Gastrocnemius medialis (tissue), 4 donors: ENCODE measurements around the gene BSCL2. TPM values are rescaled to one million over a fixed set of nuclear protein-coding genes. Genes with fewer than 3 reads are reported as not detected.
A peak's percentile ranks its signal among the peaks of the same experiment; 100 is the strongest.

Experiments used
- ATAC-seq, 2 donors: fragments of 150-250 bp; one replicate each; pipeline ENCODE4 v1.9.1; 2016
- DNase-seq, 2 donors: peaks; one replicate each; pipeline ENCODE4 v3.0.0-alpha.2; 2019
- H3K27ac ChIP-seq, 4 donors: fragments of 200-600 bp; sonication (generic); 1 replicate in 1 of 4; 2 replicates in 3 of 4; pipeline ENCODE4 v1.5.1; 2016 to 2018; ENCODE audit warnings: mild to moderate bottlenecking in 2 of 4, moderate library complexity in 1 of 4
- H3K27me3 ChIP-seq, 3 donors: fragments of 200-600 bp; sonication (generic) in 2 of 3; 1 replicate in 1 of 3; 2 replicates in 2 of 3; pipeline versions ENCODE4 v1.5.1 to v1.6.0; 2016 to 2019; ENCODE audit warnings: mild to moderate bottlenecking in 1 of 3, moderate library complexity in 1 of 3
- H3K36me3 ChIP-seq, 2 donors: fragments of 200-600 bp; sonication (generic) in 1 of 2; one replicate each; pipeline ENCODE4 v1.5.1; 2017 to 2018
- H3K4me1 ChIP-seq, 2 donors: fragments of 200-600 bp; sonication (generic) in 1 of 2; one replicate each; pipeline ENCODE4 v1.5.1; 2016 to 2017; ENCODE audit warnings: mild to moderate bottlenecking in 2 of 2
- H3K4me3 ChIP-seq, 4 donors: fragments of 200-600 bp; sonication (generic) in 3 of 4; 1 replicate in 1 of 4; 2 replicates in 3 of 4; pipeline ENCODE4 v1.5.1; 2016 to 2019; ENCODE audit warnings: mild to moderate bottlenecking in 2 of 4
- H3K9me3 ChIP-seq, 3 donors: fragments of 200-600 bp; sonication (generic) in 2 of 3; 1 replicate in 1 of 3; 2 replicates in 2 of 3; pipeline ENCODE4 v1.5.1; 2016 to 2019
- CTCF ChIP-seq, 5 experiments: fragments of 450-650 bp in 3 of 5; fragments of 200-600 bp in 2 of 5; sonication (generic) in 2 of 5; IDR thresholded peaks in 4 of 5; conservative IDR thresholded peaks in 1 of 5; 1 replicate in 4 of 5; 2 replicates in 1 of 5; pipeline ENCODE4 v1.5.1; 2016 to 2019; ENCODE audit warnings: antibody characterized with exemption in 5 of 5, mild to moderate bottlenecking in 3 of 5, moderate library complexity in 3 of 5
- POLR2A ChIP-seq, 2 donors: fragments of 450-650 bp; IDR thresholded peaks; one replicate each; pipeline ENCODE4 v1.6.1; 2017; ENCODE audit warnings: antibody characterized with exemption in 2 of 2, mild to moderate bottlenecking in 2 of 2, moderate library complexity in 2 of 2
- in situ Hi-C, 4 donors: fragments of 200-750 bp; cut with MboI; loops; one replicate each; pipeline versions ENCODE4 v1.15.0 to v1.8.0; 2017; ENCODE audit warnings: low sequenced_read_pairs in 4 of 4
- intact Hi-C: fragments of 100-400 bp; cut with DNase I; formaldehyde crosslinking; loops from one replicate; pipeline ENCODE4 v1.15.1; 2023; ENCODE audit warnings: low total_unique reads
- total RNA-seq, 4 donors: library from RNA; depleted of rRNA; stranded (reverse); fragments of >200 nt; gene quantifications; one replicate each; pipeline versions ENCODE4 v1.1.0 to v1.2.3, GENCODE V29; 2016

BSCL2 gene
- total RNA-seq, 4 donors from 2014 or later = 33.4 to 114 (median 55.6) TPM

DNA sequence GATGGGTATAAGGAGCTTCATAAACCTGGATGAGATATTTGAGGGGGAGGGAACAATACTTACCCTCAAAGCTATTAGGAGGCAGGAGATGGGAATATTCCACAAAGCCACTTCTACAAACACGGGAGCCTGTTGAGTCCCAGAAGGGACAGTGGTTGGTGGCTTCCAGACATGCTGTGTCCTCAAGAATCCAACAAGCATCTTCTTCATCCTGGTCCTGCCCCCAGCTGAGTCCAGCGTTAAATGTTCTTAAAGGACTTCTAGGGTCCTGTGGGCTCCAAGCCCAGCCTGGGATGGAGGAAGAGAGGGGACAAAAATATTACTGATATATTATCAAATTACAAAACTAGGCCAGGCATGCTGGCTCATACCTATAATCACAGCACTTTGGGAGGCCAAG, 39.8 kb downstream of the BSCL2 start:
- Histone ChIP-seq H3K27me3 (no peaks in the 10 kb centered on the region), H3K4me3 (no peak overlapping the region), H3K27ac (peak overlapping the region in 2 of 4 donors; percentile 10 to 97), H3K9me3 (no peaks in the 10 kb centered on the region), H3K36me3 (peaks cover 0 to 16% of the 10 kb centered on the region in 2 donors), H3K4me1 (peaks cover 43 to 49% of the 10 kb centered on the region in 2 donors)
- DNase-seq (no peak), ATAC-seq (no peak)
- in situ Hi-C loops = no loop called here
- intact Hi-C loops = no loop called here
- TF ChIP-seq CTCF (IDR thresholded peaks at IDR 0.05 in 4 of 5, conservative IDR thresholded peaks at IDR 0.05 in 1 of 5) (no peak), POLR2A (IDR thresholded peaks at IDR 0.05) (no peak)

GRCh38 chr11:62666259-62666926, 40.8 kb downstream of the BSCL2 start:
- Histone ChIP-seq H3K27me3 (no peaks in the 10 kb centered on the region), H3K27ac (peak overlapping the region; percentile 82 to 97 (median 88)), H3K4me3 (peak overlapping the region; percentile 68 to 96 (median 79)), H3K36me3 (peaks cover 0 to 20% of the 10 kb centered on the region in 2 donors), H3K4me1 (peaks cover 40 to 46% of the 10 kb centered on the region in 2 donors), H3K9me3 (no peaks in the 10 kb centered on the region)
- DNase-seq = no peak
- in situ Hi-C loops (no loop called here), intact Hi-C loops (no loop called here)
- TF ChIP-seq POLR2A (IDR thresholded peaks at IDR 0.05) = no peak
- TF ChIP-seq CTCF (IDR thresholded peaks at IDR 0.05 in 4 of 5, conservative IDR thresholded peaks at IDR 0.05 in 1 of 5) = no peak
- ATAC-seq = no peak

DNA sequence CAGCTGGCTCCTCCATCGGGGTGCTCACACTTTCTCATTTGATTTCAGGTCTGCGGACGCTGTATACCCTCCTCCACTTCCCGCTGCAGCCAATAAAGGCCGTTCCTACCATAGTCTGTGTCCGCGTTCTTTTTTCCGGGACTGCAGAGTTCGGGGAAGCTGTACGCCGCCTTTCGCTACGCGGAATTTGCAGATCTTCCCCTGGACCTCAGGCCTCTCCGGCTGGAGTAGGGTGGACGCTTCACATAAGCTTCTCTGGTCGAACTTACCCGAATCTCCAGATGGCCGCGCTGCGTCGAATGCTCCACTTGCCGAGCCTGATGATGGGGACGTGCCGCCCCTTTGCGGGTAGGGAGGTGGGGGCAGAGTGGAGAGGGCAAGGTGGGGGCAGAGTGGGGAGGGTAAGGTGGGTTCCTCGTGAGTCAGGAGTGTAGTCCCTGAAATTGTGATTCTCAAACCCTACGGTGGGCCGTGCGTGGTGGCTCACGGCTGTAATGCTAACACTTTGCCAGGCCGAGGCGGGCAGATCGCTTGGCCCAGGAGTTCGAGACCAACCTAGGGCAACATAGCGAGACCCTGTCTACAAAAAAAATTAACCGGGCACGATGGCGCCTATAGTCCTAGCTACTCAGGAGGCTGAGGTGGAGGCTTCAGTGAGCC, 41.5 kb downstream of the BSCL2 start:
- Histone ChIP-seq H3K27me3 (no peaks in the 10 kb centered on the region), H3K9me3 (no peaks in the 10 kb centered on the region), H3K4me1 (peaks cover 35 to 42% of the 10 kb centered on the region in 2 donors), H3K36me3 (peaks cover 0 to 20% of the 10 kb centered on the region in 2 donors), H3K27ac (peak overlapping the region; percentile 82 to 97 (median 88)), H3K4me3 (peak overlapping the region; percentile 68 to 96 (median 79))
- DNase-seq (peak in 1 of 2 donors; percentile 43), ATAC-seq (peak; percentile 34 to 41)
- intact Hi-C loops (loop anchor here (2.0 kb wide), 1 partner anchor 19 kb away; the partner anchor contains the start of gene GANAB), in situ Hi-C loops (no loop called here)
- TF ChIP-seq POLR2A (IDR thresholded peaks at IDR 0.05) = no peak
- TF ChIP-seq CTCF (IDR thresholded peaks at IDR 0.05 in 4 of 5, conservative IDR thresholded peaks at IDR 0.05 in 1 of 5) = no peak

DNA sequence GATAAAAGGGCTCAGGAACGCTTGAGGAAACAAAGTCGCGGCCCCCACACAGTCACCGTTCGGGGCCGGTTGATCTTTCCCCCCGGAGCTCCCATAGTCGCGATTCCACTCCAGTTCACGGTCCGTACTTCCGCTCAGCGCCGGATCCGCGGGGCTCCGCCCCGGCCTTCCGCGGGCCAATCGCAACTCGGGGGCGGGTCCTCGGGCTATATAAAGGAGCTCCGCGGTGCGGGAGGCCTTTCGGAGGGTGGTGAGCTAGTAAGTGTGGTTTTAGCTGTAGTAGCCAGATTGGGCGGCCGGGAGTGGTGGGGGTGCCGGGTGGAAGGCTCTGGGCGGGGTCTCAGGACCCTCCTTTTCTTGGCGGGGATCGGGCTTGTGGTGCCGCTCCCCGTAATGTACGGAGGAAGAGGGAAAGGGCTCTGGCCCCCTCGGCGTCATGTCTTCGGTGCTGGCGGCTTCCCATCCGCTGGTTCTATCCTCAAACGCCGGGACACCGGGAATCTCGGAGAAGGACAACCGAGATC, 42.1 kb downstream of the BSCL2 start, which contains the start of the genes C11orf98 and CSKMT:
Gene C11orf98, minus strand, starts transcription at position 136 of the 524 bp plus-strand sequence. Its CDS starts 41 bp downstream, at position 95.
Gene CSKMT, plus strand, starts transcription at position 238 of the 524 bp plus-strand sequence. CDS start 568 bp downstream, outside the sequence.
- H3K27ac ChIP-seq = peak within 1 kb of the TSS; percentile 82 to 97 (median 88)
- TF ChIP-seq CTCF (IDR thresholded peaks at IDR 0.05 in 4 of 5, conservative IDR thresholded peaks at IDR 0.05 in 1 of 5) (no peak), POLR2A (IDR thresholded peaks at IDR 0.05) (peak; percentile 99)
- H3K36me3 ChIP-seq = peaks cover 0 to 20% of the 10 kb centered on the region in 2 donors
- H3K9me3 ChIP-seq = no peaks in the 10 kb centered on the region
- in situ Hi-C loops (no loop called here), intact Hi-C loops (loop anchor here (2.0 kb wide), 1 partner anchor 18 kb away; the partner anchor contains the start of gene GANAB)
- H3K4me1 ChIP-seq = peaks cover 34 to 36% of the 10 kb centered on the region in 2 donors
- H3K4me3 ChIP-seq = peak within 1 kb of the TSS; percentile 68 to 96 (median 79)
- ATAC-seq (peak; percentile 90 to 95), DNase-seq (peak; percentile 91 to 94)
- no peaks in the 10 kb centered on the region for H3K27me3 ChIP-seq
